ENCODE measurements around the gene ZNF155. TPM values are rescaled to one million over a fixed set of nuclear protein-coding genes. Genes with fewer than 3 reads are reported as not detected.
A peak's percentile ranks its signal among the peaks of the same experiment; 100 is the strongest.

Gene ZNF155
- total RNA-seq (9.0 and 12.2 TPM in 2 replicates), polyA plus RNA-seq (5.6 and 7.4 TPM in 2 replicates), polyA minus RNA-seq (ENCODE audit: low replicate concordance) (2.9 and 3.0 TPM in 2 replicates)
- 4.5 and 6.7 TPM in 2 replicates for polyA plus RNA-seq (2012)

DNA sequence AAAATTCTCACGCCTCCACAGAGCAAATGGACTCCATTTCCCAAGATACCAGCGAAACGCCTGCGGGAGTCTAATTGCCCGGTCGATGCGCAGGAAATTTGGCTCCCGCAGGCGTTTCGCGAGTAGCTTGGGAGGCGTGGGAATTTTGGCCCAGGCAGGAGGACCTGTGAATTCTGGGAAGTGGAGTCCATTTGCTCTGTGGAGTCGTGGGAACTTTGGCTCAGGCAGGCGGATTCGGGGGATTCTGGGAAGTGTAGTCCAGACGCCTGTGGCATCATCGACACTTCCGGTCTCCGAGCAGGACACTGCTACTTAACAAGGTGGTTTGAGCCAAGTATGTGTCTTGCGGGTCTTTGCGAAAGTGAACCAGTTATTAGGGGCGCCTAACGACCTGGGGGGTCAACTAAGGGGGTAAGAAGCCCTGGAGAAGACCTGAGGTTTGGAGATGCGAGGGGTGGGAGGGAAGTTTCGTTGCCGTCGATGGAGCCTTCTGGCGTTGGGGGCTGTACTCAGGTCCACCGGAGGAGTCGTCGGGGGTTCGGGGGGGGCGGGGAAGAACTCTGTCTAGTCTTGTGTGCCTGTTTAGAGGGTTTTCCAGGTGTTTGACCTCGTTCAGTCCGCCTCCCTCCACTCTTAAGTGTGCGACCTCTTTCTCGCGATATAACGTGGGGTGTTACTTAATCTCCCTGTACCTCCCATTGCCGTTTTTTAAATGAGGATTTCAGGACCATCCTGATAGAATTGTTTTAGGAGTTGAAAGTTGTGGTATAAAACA lies at the start of gene ZNF155:
TSS of gene ZNF155 (plus strand) at position 277 of the 775 bp plus-strand sequence. CDS start 4,356 bp downstream, outside the sequence.
- H3K4me1 ChIP-seq (ENCODE audit: control insufficient read depth, extremely low read depth, insufficient read depth, low read length) = no peaks in the 10 kb centered on the region
- TF ChIP-seq EZH2 (IDR thresholded peaks at IDR 0.05; ENCODE audit: low read length, missing control alignments) = no peak
- TF ChIP-seq, protein P1, sequence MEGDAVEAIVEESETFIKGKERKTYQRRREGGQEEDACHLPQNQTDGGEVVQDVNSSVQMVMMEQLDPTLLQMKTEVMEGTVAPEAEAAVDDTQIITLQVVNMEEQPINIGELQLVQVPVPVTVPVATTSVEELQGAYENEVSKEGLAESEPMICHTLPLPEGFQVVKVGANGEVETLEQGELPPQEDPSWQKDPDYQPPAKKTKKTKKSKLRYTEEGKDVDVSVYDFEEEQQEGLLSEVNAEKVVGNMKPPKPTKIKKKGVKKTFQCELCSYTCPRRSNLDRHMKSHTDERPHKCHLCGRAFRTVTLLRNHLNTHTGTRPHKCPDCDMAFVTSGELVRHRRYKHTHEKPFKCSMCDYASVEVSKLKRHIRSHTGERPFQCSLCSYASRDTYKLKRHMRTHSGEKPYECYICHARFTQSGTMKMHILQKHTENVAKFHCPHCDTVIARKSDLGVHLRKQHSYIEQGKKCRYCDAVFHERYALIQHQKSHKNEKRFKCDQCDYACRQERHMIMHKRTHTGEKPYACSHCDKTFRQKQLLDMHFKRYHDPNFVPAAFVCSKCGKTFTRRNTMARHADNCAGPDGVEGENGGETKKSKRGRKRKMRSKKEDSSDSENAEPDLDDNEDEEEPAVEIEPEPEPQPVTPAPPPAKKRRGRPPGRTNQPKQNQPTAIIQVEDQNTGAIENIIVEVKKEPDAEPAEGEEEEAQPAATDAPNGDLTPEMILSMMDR (conservative IDR thresholded peaks at IDR 0.05 in 1 of 2, IDR thresholded peaks at IDR 0.05 in 1 of 2; ENCODE audit: low read depth in 1 of 2, low read length in 2 of 2) = no peak
- H2AFZ ChIP-seq (ENCODE audit: low read length) = peak within 1 kb of the TSS; percentile 78
- no peaks in the 10 kb centered on the region for H3K79me2 ChIP-seq (ENCODE audit: control insufficient read depth, insufficient read depth, low read length)
- H3K9ac ChIP-seq (ENCODE audit: insufficient read depth, low read length) = peak within 1 kb of the TSS; percentile 50
- no peaks in the 10 kb centered on the region for H3K9me3 ChIP-seq (ENCODE audit: control insufficient read depth, insufficient read depth, low read depth, low read length)
- H3K4me2 ChIP-seq (ENCODE audit: extremely low read depth, insufficient read depth, low read length) = peak within 1 kb of the TSS; percentile 67
- H3K27ac ChIP-seq (ENCODE audit: insufficient read depth, low read length) = peak within 1 kb of the TSS; percentile 60
- DNase-seq (ENCODE audit: low read depth in 2 of 2) = peak; percentile 97 to 98
- no peaks in the 10 kb centered on the region for H4K20me1 ChIP-seq (ENCODE audit: control insufficient read depth, extremely low read depth, insufficient read depth, low read length)
- no peaks in the 10 kb centered on the region for H3K36me3 ChIP-seq (ENCODE audit: control insufficient read depth, insufficient read depth, low read length)
- H3K27me3 ChIP-seq (ENCODE audit: control insufficient read depth, insufficient read depth, low read length) = no peaks in the 10 kb centered on the region
- H3K4me3 ChIP-seq (replicated peaks in 1 of 4; ENCODE audit: control extremely low read depth in 1 of 4, insufficient read depth in 1 of 4, low read depth in 3 of 4, low read length in 4 of 4) = peak within 1 kb of the TSS; percentile 70 to 84 (median 76)

DNA sequence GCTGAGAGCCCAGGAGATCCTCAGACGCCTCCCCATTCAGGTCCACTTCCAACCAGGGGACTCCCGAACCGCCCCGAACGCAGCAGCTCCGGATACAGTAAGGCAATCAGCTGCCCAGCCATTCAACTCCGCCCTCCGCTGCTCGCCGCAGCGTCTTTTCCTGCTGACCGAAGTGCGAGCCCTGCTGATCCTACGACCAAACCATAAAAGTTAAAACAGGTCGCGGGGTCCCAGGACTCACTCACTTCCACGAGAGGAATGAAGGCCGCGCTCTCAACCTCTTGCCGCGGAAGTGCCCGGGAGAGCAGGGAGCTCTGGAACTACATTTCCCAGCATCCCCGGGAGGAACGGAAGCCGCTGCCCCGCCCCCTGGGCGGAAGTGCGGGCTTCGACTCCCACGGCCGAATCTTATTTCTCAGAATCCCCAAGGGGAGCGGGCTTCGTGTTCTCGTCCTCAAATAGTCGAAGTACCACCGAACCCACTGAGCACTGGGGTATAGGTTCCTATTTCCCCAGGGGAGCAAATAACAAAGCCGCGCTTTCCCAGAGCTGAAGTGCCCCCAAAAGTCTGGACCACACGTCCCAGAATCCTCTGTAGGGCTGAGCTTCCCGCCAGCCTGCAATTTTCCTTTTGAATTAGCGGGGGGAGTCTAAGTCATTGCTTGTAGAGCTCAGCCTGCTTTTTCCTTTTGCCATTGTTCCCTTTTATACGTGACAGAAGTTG lies 48.8 kb upstream of the ZNF155 start, which contains the start of gene ZNF45:
TSS of gene ZNF45 (minus strand) at position 298 of the 724 bp plus-strand sequence. CDS start 13,097 bp downstream, outside the sequence.
- no peaks in the 10 kb centered on the region for H4K20me1 ChIP-seq (ENCODE audit: control insufficient read depth, extremely low read depth, insufficient read depth, low read length)
- peak within 1 kb of the TSS; percentile 95 for H2AFZ ChIP-seq (ENCODE audit: low read length)
- peak within 1 kb of the TSS; percentile 97 for H3K4me2 ChIP-seq (ENCODE audit: extremely low read depth, insufficient read depth, low read length)
- DNase-seq (ENCODE audit: low read depth in 2 of 2) = peak; percentile 88 to 89
- H3K4me3 ChIP-seq (replicated peaks in 1 of 4; ENCODE audit: control extremely low read depth in 1 of 4, insufficient read depth in 1 of 4, low read depth in 3 of 4, low read length in 4 of 4) = peak within 1 kb of the TSS; percentile 61 to 85 (median 81)
- no peaks in the 10 kb centered on the region for H3K9me3 ChIP-seq (ENCODE audit: control insufficient read depth, insufficient read depth, low read depth, low read length)
- TF ChIP-seq EZH2 (IDR thresholded peaks at IDR 0.05; ENCODE audit: low read length, missing control alignments) = no peak
- H3K79me2 ChIP-seq (ENCODE audit: control insufficient read depth, insufficient read depth, low read length) = peaks cover 2% of the 10 kb centered on the region
- H3K4me1 ChIP-seq (ENCODE audit: control insufficient read depth, extremely low read depth, insufficient read depth, low read length) = no peaks in the 10 kb centered on the region
- peak within 1 kb of the TSS; percentile 82 for H3K27ac ChIP-seq (ENCODE audit: insufficient read depth, low read length)
- H3K36me3 ChIP-seq (ENCODE audit: control insufficient read depth, insufficient read depth, low read length) = peaks cover 2% of the 10 kb centered on the region
- peak within 1 kb of the TSS; percentile 60 for H3K9ac ChIP-seq (ENCODE audit: insufficient read depth, low read length)
- H3K27me3 ChIP-seq (ENCODE audit: control insufficient read depth, insufficient read depth, low read length) = no peaks in the 10 kb centered on the region

DNA sequence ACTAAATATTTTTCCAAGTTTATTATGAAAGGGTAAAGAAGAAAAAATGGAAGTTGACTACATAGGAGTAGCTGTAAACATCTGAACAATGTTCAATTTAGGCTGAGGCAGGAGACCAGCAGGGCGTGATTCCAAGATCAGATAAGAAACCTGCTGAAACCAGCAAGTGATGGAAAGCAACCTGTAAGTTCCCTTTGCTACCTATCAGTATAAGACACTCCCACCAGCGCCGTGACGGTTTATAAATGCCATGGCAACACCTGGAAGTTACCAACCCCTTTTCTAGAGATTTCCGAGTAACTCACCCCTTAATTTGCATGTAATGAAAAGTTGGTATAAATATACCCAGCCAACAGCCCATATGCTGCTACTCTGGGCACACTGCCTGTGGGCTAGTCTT lies 47.8 kb upstream of the ZNF155 start:
- peaks cover 2% of the 10 kb centered on the region for H3K79me2 ChIP-seq (ENCODE audit: control insufficient read depth, insufficient read depth, low read length)
- H3K27me3 ChIP-seq (ENCODE audit: control insufficient read depth, insufficient read depth, low read length) = no peaks in the 10 kb centered on the region
- no peak overlapping the region for H3K4me2 ChIP-seq (ENCODE audit: extremely low read depth, insufficient read depth, low read length)
- no peak overlapping the region for H2AFZ ChIP-seq (ENCODE audit: low read length)
- no peaks in the 10 kb centered on the region for H3K4me1 ChIP-seq (ENCODE audit: control insufficient read depth, extremely low read depth, insufficient read depth, low read length)
- H3K9me3 ChIP-seq (ENCODE audit: control insufficient read depth, insufficient read depth, low read depth, low read length) = no peaks in the 10 kb centered on the region
- H3K36me3 ChIP-seq (ENCODE audit: control insufficient read depth, insufficient read depth, low read length) = peaks cover 2% of the 10 kb centered on the region
- H3K9ac ChIP-seq (ENCODE audit: insufficient read depth, low read length) = no peak overlapping the region
- H3K27ac ChIP-seq (ENCODE audit: insufficient read depth, low read length) = no peak overlapping the region
- no peak for DNase-seq (ENCODE audit: low read depth in 2 of 2)
- no peaks in the 10 kb centered on the region for H4K20me1 ChIP-seq (ENCODE audit: control insufficient read depth, extremely low read depth, insufficient read depth, low read length)
- no peak for TF ChIP-seq EZH2 (IDR thresholded peaks at IDR 0.05; ENCODE audit: low read length, missing control alignments)
- TF ChIP-seq, protein P1 (conservative IDR thresholded peaks at IDR 0.05 in 1 of 2, IDR thresholded peaks at IDR 0.05 in 1 of 2; ENCODE audit: low read depth in 1 of 2, low read length in 2 of 2) = no peak
- no peak overlapping the region for H3K4me3 ChIP-seq (replicated peaks in 1 of 4; ENCODE audit: control extremely low read depth in 1 of 4, insufficient read depth in 1 of 4, low read depth in 3 of 4, low read length in 4 of 4)

Measured in fibroblast of lung (primary cell).